NCI-H345 treated with DMSO at 0.1 percent for 48 hours (cell line): ENCODE data around the gene EFNB1.

Source experiments
- DNase-seq: peaks from one replicate; lab custom pipeline; 2025; ENCODE audit not compliant: unreplicated experiment; lab: John Stamatoyannopoulos, UW

The EFNB1 gene

GRCh38 chrX:68842781-68843581 lies 14.2 kb downstream of the EFNB1 start:
- DNase-seq: no peak

GRCh38 chrX:68843992-68844391 lies 15.2 kb downstream of the EFNB1 start:
- no peak for DNase-seq

GRCh38 chrX:68844581-68844980 lies 15.8 kb downstream of the EFNB1 start:
- no peak for DNase-seq

DNA sequence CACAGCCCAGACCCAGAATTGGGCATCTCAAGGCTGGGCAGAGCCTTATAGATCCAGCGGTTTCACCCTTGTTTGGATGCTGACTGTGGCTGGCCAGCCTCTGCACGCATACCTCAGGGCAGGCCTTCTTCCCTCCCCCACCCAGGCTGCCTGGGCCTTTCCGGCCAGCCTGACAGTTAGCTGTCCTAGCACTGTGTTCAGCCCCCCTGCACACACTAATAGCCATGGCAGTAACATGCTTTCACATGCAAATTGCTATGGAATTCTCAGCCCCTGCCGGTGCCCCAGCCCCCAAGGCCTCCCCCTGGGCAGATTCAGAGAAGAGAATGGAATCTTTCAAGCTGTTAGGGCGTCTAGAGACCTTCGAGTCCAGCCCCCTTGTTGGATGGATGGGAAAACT lies 17.7 kb downstream of the EFNB1 start:
- DNase-seq: no peak

DNA sequence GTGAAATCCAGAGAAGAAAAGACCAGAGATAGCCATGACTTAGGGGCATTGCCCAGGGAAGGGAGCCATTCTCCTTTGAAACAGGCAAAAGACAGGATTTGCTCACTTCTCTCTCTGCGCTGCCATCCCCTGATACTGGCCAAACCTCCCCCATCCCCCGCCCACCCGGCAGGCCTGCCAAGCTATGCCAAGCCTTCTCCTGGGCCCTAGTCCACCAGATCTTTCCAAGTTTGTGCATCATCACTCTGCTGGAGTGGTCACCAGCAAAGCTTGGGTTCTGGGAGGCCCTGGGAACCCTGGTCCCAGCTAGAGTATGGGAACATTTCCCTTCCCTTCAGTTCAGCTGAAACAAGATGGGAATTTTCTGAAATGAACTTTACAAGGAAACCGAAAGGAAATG lies 18.4 kb downstream of the EFNB1 start:
- DNase-seq: no peak

DNA sequence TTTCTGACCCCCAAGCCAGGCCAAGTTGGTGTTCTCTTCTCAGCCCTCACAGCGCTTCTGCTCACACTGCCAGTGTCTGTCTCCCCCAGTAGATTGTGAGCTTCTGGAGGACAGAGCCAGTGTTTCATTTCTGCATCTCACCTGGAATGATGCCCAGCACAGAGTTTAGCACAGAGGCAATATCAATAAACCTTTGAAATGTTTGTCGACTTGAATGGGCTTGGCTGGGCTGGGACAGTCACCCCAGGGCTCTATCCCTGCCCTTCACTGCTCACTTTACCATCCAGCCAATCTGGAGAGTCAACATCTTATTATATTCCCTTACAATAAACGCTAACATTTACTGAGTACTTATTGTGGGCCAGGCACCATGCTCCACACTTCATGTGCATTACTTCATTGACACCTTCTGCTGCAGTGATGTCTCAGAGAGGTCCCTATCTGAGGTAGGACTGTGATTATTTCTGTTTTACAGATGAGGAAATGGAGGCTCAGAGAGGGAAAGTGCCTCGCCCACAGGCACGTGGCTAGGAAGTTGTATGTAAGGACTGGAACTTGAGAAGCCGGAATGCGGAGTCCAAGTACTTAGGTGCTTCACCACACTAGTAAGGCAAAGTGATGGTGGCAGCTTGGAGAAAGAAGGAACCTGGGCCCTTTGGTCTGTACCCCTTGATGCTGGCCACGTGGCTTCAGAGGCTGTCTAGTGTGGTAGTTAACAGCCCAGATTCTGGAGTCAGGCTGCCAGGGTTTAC lies 19.5 kb downstream of the EFNB1 start:
- DNase-seq: no peak

DNA sequence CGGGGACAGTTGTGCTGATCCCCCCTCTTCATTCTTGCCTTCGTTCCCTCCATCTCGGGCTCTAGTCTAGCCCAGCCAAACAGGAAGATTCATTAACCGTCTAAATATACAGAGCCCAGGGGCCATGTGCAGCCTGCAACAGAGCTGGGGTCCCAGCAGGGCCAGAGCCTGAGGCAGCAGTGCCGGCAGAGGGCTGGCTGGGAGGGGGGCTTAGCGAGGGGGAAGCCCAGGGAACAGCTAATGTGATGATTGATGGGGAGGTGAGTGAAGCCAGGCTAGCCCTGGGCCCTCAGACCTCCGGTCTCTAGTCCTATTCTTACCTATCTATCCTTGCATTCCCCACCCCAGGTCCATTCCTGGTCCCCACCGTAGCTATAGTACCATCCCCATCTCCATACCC lies 22.3 kb downstream of the EFNB1 start:
- DNase-seq: no peak

- no peak for DNase-seq
Observed at GRCh38 chrX:68852046-68852445, 23.2 kb downstream of the EFNB1 start.

- DNase-seq: no peak
Observed at GRCh38 chrX:68853665-68854251, 24.9 kb downstream of the EFNB1 start.

GRCh38 chrX:68865300-68865699 lies 36.5 kb downstream of the EFNB1 start:
- no peak for DNase-seq

GRCh38 chrX:68865926-68866325 lies 37.1 kb downstream of the EFNB1 start:
- DNase-seq: no peak

- no peak for DNase-seq
Observed at GRCh38 chrX:68867458-68868112, 38.8 kb downstream of the EFNB1 start.

DNA sequence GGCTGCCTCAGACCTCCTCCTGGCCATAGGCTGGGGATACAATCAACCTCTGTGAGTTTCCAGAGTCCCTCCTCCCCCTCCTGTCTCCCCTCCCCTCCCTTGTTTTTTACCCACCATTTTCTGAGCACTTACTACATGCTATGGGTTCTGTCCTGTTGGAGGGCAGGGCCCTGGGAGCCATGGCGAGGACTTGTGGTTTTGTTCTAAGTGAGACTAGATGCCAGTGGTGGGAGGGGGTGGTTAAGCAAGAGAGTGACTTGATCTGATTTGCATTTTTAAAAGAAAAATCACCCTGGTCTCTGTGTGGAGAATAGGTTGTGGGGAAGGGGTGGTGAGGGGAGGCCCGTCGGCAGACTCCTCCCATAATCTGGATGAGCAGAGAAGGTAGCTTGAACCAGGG lies 39.5 kb downstream of the EFNB1 start:
- no peak for DNase-seq

DNA sequence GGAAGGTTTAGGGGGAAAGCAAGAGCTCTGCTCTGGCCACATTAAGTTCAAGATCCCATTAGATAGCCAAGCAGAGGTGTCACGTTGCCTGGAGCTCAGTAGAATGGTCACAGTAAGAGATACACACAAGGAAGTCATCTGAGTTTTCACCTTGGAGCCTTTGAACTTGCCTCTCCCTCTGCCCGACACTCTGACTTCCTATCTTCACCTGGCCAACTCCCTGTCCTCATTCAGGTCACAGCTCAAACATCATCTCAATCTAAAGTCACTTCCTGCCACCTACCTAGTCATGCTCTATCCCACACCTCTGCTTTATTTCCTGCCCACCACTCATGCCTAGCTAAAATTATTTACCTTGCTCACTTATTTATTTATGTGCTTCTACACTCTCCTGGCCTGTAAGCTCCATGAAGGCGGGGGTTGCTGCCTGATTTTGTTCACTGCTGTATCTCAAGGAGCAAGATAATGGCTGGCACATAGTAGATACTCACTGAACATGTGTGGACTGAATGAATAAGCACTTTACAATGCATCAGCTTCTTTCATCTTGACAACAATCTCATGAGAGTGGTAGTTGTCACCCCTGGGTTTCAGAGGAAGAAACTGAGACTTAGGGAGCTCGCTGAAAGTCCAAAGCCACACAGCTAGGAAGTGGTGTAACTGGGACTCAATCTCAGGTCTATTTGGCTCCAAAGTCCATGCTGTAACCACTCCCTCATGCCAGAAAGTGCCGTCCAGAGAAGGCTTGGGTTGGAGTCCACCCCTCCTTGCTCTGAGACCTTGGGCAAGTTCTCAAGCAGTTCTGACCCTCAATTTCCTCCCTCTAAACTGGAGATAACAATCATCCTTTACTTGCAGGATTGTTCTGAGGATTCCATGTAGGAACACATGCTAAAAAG lies 40.3 kb downstream of the EFNB1 start:
- no peak for DNase-seq

DNA sequence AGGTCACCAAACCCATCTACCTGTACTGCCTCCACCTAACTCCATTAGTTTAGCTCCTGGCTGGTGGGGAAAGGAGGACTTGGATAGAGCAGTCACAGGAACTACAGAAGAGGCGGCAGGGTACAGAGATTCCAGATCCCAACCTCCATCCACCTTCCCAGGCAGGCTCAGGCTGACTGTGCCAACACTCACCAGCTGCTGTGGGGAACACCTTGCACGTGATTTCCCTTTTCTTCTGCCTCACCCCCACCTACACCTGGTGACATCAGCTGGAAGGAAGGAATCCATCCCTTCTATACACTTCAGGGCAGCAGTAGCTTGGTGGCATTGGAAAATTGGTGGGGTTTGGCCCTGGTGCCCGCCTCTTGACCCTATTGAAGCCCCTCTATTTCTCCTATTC lies 41.5 kb downstream of the EFNB1 start:
- DNase-seq: no peak

GRCh38 chrX:68872171-68872570 lies 43.4 kb downstream of the EFNB1 start:
- no peak for DNase-seq

DNA sequence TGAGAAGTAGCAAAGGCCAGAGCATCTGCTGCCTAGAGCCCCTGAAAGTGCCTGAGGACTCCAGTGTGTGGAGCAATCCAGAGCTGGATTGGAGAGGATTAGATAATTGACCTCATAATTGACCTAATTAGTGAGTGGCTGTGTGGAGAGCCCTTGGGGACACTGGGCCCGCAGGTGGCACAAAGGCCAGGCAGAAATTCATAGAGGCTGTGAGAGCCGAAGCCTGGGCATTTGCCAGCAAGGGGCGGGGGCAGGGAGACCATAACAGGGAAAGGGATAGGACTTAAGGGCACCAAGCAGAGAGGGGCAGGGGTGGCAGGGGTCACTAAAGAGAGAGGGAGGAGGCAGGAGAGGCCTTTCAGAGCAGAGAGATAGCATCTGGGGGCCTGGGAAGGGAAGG lies 45.3 kb downstream of the EFNB1 start:
- no peak for DNase-seq

GRCh38 chrX:68876731-68877130 lies 47.9 kb downstream of the EFNB1 start:
- DNase-seq: no peak

GRCh38 chrX:68877606-68878005 lies 48.8 kb downstream of the EFNB1 start:
- DNase-seq: no peak

DNA sequence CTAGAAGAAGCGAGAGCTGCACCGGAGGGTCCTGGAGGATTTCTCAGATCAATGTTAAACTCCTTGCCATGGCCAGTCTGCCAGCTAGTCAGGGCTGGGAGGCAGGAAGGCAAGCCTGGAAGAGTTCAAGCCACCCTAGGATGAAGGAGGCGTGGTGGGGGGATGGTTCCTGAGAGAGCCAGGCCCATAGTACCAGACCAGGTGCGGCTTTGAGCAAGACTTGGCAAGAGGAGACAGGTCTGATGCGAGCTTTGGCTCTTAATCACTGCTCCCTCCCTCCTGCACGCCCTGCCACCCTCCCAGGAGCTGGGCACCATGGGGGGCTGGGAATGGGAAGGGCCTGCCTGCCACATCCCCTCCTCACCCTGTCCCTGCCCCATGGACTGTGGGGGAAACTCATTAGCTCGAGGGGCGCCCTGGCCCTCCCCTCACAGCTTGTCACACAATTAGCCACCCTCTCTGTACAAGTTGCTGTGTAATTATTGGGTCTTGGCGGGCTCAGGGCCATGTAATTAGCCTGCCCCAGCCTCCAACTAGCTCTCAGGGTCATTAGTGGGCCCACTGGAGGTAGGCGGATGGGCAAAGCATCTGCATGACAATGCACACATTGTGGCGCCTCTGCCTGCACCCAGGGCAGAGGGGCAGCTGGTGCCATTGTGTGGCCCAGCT lies 50.3 kb downstream of the EFNB1 start:
- DNase-seq: no peak
